HG03565 (cell line): ENCODE measurements around the gene TMEM131L.
"Not testable (repeated sequence)": the region's sequence is repeated elsewhere in the genome, so short reads cannot be mapped to it uniquely, and the experiment has no call there.

Experiments
- ATAC-seq: cut with Tn5 transposase; IDR thresholded peaks from one replicate; pipeline ENCODE4 v1.9.1; 2021; ENCODE audit warnings: mild to moderate bottlenecking, moderate library complexity; ENCODE audit not compliant: unreplicated experiment

Gene TMEM131L

GRCh38 chr4:153609070-153609469 is 142.9 kb downstream of the TMEM131L start:
- ATAC-seq = not testable (repeated sequence)

- no peak for ATAC-seq
Observed at GRCh38 chr4:153610623-153611376, 144.6 kb downstream of the TMEM131L start.

GRCh38 chr4:153611679-153612078 is 145.5 kb downstream of the TMEM131L start:
- ATAC-seq = no peak

GRCh38 chr4:153612878-153613277 is 146.7 kb downstream of the TMEM131L start:
- no peak for ATAC-seq

- ATAC-seq = no peak
Observed at GRCh38 chr4:153616006-153616555, 149.9 kb downstream of the TMEM131L start.

GRCh38 chr4:153618833-153619232 is 152.7 kb downstream of the TMEM131L start:
- no peak for ATAC-seq

- ATAC-seq = no peak
Observed at GRCh38 chr4:153619811-153620210, 153.7 kb downstream of the TMEM131L start.

- no peak for ATAC-seq
Observed at GRCh38 chr4:153620352-153620751, 154.2 kb downstream of the TMEM131L start.

- no peak for ATAC-seq
Observed at GRCh38 chr4:153622093-153622492, 155.9 kb downstream of the TMEM131L start.

- ATAC-seq = no peak
Observed at GRCh38 chr4:153622778-153623240, 156.6 kb downstream of the TMEM131L start.

- no peak for ATAC-seq
Observed at GRCh38 chr4:153623491-153623890, 157.3 kb downstream of the TMEM131L start.

- no peak for ATAC-seq
Observed at GRCh38 chr4:153628796-153629315, 162.7 kb downstream of the TMEM131L start.

- no peak for ATAC-seq
Observed at GRCh38 chr4:153629776-153630175, 163.6 kb downstream of the TMEM131L start.

- ATAC-seq = no peak
Observed at GRCh38 chr4:153634738-153635353, 168.7 kb downstream of the TMEM131L start.

GRCh38 chr4:153635846-153636245 is 169.7 kb downstream of the TMEM131L start:
- ATAC-seq = no peak

- ATAC-seq = no peak
Observed at GRCh38 chr4:153637201-153637600, 171.0 kb downstream of the TMEM131L start.

- ATAC-seq = no peak
Observed at GRCh38 chr4:153638011-153638410, 171.9 kb downstream of the TMEM131L start.

GRCh38 chr4:153638999-153639398 is 172.8 kb downstream of the TMEM131L start:
- no peak for ATAC-seq

- no peak for ATAC-seq
Observed at GRCh38 chr4:153639833-153640802, 174.0 kb downstream of the TMEM131L start.

- no peak for ATAC-seq
Observed at GRCh38 chr4:153641532-153641931, 175.4 kb downstream of the TMEM131L start.
